ENCODE results near the gene PAIP1.
"Not testable (repeated sequence)": the region's sequence is repeated elsewhere in the genome, so short reads cannot be mapped to it uniquely, and the experiment has no call there.

The PAIP1 gene

DNA sequence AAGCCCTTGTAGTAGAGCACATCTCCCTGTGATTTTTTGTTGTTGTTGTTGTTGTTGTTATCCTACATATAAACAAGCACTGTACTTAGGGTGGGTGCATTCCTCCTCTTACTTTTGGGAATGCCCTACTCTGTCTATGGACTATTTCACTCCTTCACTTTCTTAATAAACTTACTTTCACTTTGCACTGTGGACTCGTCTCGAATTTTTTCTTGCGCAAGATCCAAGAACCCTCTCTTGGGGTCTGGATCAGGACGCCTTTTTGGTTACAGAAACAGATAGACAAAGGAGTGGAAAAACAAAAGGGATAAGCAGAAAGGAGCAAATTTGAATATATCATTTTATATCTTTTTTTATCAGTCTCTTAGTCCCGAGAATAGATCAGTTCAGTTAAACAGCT, 14.4 kb upstream of the PAIP1 start:
- DNase-seq (ENCODE audit: low read depth), result no peak

DNA sequence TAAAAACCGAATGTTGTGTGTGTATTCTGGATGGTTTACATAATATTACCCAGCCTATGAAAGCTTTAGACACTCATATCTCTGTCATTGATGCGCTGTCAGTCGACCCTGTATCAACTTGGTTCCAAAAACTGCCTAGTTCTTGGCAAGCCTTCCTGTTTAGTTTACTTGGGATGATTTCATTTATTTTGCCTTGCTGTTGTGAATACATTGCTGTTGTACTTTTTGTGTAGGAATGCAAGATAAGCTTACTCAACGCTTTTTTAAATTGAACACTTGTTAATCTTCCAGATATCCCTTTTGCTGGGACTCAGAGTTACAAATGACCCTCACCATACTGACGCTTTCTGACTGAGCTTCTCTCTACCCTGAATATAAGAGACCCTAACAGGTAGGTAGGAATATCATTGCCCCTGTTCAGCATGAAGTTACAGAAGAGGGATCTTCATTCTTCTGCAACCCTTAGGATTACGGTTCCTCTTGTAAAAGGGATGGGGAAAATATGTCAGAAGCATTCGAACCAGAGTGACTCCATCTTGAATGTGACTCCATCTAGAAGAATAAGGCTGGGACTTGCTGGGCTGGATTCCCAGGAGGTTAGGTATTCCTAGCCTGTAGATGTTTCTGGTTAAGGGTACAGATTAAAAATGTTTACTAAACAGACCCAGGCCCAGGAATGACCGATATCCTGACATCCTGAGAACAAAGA, 13.7 kb upstream of the PAIP1 start:
- DNase-seq (ENCODE audit: low read depth), result no peak

DNA sequence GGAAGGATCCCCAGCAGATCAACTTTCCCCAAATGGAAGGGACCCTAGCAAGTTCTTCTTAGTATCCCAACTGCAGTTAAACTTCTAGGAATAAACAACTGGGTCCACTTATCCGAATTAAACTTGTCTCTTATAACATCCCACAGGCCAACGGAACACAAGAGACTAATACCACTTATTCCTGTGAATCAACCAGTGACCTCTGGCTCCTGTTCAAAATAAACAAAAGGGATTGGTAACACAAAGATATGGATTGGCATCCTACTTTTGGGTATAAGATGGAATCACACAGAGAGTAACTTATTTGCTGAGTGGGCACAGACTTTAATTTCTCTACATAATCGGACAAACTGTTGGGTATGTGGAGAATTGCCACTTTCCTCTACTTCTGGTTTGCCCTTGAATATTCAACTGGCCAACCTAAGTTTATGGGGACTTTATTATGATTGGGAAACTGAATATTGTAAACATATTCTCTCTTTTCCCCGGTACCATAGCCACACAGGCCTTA, 12.4 kb upstream of the PAIP1 start:
- no peak for DNase-seq (ENCODE audit: low read depth)

DNA sequence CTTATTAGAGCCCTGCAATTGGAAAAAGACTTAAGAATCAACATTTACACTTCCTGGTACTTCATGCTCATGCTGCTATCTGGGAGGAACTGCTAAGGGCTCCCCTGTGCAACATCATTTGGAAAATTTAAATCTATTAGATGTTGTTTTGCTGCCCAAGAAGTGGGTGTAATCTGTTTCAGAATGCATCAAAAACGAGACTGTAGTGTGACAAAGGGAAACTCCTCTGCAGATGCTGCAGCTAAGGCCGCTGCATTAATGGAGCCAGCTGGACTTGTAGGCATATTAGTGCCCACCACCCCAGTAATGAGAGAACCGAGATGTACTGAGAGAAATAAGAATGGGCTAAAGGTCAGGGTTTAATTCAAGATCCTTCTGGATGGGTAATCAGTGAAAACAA, 11.1 kb upstream of the PAIP1 start:
- no peak for DNase-seq (ENCODE audit: low read depth)

DNA sequence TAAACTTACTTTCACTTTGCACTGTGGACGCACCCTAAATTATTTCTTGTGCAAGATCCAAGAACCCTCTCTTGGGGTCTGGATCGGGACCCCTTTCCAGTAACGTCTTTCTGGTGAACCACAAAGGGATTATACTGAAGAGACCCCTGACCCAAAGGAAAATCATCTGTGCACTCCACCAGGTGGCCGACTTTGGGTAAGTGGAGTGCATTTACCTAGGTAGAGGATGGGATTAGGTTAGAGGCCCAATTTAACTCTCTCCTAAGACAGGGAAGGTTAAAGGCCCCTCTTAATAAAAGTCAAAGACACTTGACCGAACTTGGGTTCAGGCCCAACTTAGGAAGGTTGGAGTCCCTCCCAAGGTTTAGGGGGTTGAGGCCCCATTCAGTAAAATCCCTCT, 8.2 kb upstream of the PAIP1 start:
- no peak for DNase-seq (ENCODE audit: low read depth)

DNA sequence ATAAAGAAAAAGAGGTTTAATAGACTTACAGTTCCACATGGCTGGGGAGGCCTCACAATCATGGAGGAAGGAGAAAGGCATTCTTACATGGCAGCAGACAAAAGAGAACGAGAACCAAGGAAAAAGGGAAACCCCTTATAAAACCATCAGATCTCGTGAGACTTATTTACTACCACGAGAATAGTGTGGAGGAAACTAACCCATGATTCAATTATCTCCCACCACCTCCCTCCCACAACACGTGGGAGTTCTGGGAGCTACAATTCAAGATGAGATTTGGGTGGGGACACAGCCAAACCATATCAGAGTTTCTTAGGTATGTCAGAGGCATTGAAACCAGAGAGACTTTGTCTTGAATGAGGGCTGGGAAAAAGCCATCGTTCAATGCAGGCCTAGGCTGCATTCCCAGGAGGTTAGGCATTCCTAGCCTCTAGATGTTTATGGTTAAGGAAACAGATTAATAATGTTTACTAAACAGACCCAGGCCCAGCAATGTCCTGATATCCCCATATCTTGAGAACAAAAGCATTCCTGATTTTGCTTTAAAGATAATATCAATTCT, 7.5 kb upstream of the PAIP1 start:
- no peak for DNase-seq (ENCODE audit: low read depth)

DNA sequence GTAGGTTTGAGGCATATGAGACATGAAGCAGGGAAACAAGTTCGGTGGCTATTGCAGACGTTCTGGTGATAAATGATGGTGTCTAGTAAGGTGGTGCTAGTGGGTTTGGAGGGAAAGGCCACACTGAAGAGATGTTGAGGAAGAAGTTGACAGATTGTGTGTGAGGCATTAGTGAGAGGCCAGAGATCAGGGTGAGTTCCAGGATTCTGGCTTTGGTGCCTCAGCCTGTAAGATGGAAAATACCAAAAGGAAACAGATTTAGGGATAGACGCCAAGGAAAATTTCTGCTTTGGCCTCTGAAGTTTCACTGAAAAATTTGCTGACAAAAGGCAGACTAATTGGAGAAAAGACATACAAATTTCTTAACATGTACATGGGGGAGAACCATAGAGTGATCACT, 6.4 kb upstream of the PAIP1 start:
- no peak for DNase-seq (ENCODE audit: low read depth)

DNA sequence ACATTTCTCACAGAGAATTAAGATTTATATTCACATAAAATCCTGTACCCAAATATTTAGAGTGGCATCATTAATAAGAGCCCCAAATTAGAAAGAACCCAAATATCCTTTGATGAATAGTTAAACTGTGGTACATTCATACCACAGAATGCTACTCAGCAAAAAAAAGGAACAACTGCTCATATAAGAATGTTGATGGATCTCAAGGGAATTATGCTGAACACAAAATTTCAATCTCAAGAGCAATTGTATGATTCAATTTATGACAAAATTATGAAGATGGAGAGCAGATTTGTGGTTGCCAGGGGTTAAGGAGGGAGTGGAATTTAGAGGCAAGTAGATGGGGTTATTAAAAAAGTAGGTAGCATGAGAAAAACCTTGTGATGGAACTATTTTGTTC, 4.5 kb upstream of the PAIP1 start:
- no peak for DNase-seq (ENCODE audit: low read depth)

DNA sequence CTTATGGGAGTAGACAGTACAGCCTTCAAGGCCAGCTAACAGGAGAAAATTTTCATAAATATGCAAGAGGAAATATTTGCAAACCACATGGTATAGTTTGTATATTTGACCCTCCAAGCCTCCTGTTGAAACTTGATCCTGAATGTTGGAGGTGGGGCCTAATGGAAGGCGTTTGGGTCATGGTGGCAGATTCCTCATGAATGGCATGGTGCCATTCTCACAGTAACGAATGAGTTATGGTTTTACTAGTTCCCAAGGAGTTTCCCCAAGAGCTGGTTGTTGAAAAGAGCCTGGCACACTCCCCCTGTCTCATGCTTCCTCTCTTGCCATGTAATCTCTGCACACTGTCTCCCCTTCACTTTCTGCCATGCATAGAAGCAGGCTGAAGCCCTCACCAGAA, 3.3 kb upstream of the PAIP1 start:
- DNase-seq (ENCODE audit: low read depth), result peak; percentile 73

DNA sequence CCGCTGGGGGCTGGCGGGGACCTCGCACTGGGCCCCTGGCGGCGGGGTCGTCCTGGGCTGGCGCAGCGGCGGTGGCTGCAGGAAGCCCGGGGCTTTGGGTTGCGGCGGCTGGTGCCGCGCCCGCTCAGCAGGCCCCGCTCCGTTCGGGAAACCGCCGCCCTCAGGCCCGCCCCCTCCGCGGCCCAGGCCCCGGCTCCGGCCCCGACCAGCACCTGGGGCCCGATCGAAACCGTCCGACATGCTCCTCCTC, 345 bp downstream of the PAIP1 start:
- not testable (repeated sequence) for DNase-seq (ENCODE audit: low read depth)

DNA sequence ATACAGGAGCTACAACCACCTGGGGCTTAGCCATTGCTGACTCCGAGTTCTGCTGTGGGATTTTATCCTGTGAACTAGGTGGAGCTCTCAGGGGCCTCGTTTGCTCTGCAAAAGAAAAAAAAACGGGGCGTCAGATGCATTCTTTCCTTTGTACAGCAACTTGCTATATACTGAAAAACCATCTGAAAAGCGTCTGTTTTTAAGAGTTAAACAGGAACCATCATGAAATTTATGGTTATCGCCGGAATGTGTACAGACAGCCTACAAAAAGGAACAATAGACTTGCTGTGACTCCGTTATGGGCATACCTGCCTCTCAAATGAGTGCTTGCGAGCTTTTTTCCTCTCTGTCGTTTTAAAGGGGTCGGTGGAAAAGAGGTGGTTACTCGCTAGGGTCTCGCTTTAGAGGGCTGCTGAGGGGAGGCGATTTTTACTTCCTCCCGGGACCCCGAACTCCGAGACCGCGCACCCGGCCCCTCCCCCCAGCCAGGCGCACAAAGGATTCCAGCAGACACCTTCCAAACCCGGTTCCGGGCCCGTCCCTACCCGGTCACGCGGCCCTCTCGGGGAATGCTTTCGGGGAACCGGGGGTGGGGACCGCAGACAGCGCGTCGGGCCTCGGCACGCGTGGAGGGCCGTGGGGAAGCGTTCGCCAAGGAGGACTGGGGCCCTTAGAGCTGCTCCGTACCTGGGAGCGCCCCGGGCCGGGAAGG, 826 bp downstream of the PAIP1 start:
- peak; percentile 42 for DNase-seq (ENCODE audit: low read depth)

DNA sequence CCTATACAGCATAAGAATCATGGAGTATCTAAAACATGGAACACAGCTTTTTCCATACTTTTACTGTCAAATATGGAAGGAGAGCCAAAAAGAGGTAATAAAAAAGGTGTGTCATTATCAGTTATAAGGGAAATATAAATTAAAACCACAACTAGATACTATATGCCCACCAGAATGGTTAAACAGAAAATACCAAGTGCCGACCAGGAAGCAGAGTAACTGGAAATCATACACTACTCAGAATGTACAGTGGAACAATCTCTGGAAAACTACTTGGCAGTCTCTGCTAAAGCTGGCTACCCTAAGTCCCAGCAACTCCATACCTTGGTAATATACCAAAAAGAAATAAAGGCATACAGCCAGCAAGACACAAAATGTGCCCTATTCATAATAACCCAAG, 2.4 kb downstream of the PAIP1 start:
- DNase-seq (ENCODE audit: low read depth), result no peak

DNA sequence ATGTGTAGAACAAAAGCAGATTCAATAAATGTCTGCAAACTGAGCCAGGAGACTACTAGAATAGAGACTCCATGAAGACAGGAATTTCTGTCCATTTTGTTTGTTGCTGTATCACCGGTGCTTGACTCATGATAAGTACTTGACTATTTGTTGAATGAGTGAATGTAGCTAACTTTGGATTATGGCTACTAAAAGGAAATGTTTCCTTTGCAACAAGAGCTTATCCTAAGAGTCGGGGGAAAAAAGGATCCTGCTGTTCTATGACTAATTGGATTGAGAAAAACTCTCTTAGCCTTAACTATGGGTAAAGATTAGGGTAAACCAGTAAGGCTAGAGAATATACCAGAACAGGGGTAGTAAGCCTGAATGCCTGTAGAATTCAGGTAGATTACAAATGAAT, 3.5 kb downstream of the PAIP1 start:
- DNase-seq (ENCODE audit: low read depth), result peak; percentile 63

DNA sequence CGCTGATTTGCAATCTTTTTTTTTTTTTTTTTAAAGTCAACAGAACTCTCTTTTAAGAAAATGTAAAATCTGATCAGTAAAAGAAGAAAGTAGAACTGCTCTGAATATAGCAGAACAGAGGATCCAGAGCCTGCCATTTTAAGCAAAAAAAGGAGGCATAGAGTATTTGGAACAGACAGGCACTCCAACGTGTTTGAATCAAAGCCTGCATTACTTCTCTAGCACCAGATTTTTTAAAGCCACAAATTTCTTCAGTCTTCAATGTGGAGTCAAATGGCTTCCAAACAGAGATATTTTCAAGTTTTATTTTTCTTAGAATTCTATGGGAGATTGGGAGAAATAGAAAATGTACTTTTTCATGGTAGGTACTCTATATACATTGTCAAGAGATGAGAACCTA, 5.1 kb downstream of the PAIP1 start:
- no peak for DNase-seq (ENCODE audit: low read depth)

DNA sequence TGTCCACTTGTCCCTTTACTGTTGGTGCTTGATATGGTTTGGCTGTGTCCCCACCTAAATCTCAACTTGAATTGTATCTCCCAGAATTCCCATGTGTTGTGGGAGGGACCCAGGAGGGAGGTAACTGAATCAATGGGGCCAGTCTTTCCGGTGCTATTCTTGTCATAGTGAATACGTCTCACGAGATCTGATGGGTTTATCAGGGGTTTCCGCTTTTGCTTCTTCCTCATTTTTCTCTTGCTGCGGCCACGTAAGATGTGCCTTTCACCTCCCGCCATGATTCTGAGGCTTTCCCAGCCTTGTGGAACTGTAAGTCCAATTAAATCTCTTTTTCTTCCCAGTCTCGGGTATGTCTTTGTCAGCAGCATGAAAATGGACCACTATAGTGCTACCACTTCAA, 7.6 kb downstream of the PAIP1 start:
- not testable (repeated sequence) for DNase-seq (ENCODE audit: low read depth)

DNA sequence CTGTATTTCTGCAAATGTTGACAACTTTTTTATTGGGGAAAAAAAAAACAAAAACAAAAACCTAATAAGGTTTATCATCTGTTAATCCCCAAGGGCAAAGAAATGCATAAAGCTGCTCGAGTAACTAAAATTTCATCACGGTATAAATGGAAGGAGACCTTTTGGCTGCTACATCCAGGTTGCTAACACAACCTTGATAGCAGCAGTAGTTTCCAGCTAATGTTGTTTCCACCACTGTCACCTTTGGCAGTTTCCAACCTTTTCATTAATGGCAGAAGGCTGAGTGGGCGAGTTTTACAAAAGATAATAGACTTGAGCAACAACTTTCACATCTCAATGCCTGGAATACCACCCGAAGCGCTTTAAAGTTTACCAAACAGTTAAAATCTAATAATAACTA, 8.5 kb downstream of the PAIP1 start:
- DNase-seq (ENCODE audit: low read depth), result no peak

DNA sequence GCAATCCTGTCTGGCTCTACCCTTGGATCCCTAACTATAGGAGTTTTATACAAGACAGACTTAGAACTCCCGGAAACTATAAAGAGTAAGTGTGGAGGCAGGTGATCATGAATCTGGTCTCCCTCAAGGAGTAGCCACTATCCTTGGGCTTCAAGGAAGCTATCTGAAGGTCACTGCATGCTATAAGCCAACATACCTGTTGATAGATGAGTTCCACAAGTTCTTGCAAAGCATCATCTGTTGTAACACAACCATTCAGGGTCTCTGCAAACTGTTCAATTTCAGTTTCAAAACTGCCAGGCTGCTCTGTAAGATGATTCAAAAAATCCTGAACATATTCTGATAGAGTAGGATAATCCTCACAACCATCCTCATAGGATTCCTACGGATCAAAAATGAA, 9.3 kb downstream of the PAIP1 start:
- no peak for DNase-seq (ENCODE audit: low read depth)

DNA sequence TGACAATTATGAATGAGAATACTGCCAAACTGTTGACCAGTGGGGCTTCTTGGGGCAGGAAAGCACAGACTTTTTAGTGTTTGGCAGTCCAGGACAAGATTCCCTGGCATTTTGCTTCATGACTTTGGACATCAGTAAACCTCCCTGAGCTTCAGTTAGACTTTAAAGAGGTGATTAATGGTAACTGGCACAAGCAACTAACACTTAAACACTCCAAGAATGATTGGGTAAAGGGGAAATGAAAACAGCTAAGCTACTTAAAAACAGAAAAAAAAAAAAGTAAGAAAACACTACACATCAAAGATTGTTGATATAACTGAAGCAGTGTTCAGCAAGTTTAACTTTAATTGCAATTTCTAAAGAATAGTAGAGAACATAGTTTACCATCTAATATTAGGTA, 13.4 kb downstream of the PAIP1 start:
- peak; percentile 16 for DNase-seq (ENCODE audit: low read depth)

DNA sequence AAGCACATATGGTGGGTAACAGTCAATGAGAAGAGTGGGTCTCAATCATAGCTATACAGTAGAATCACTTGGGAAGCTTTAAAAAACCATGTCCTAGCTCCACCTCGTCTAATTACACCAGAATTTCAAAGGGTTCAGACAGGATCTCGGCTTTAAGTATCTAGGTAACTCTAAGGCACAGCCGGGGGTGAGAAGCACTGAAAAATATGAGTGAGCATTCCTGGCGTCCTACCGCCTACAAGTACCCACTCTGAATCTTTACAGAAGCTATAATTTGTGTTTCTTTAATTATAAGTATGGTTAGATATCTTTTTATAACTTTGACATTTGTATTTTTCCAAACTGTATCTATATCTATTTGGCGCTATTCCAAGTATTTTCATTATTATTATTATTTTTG, 16.1 kb downstream of the PAIP1 start:
- no peak for DNase-seq (ENCODE audit: low read depth)

DNA sequence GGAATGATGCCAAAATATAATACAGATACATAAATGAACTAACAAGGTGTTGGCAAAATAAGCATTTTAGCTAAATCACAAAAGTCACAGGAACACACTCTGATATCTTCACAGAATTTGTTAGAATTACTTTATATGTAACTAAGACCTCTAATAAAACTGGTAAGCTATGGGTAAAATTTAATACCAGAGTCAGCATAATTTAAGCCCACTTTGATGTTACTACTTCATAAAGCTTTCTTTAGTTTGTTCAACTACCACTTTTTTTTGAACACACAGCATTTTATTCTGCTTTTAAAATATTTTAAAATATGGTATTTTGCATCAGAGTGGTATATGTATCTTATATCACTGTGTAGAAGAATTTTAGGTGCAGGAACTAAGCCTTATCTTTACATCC, 19.9 kb downstream of the PAIP1 start:
- no peak for DNase-seq (ENCODE audit: low read depth)

DNA sequence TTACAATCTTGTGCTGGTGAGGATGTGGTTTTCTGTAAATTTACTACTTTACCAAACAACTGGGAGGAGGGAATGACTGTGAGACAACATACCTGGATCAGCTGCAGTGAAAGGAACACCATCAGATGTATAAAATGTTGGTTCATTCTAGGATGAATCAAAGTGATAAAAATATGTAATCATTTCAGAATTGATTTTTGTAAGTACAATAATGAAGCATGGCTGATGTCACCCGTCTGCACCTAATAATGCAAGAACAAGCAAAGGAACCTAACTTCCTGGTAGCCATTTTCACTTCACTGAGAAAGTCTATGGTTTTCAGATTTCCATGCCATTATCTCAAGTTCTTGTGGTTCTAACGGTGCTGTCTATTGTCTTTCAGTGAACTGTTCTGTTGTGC, 23.2 kb downstream of the PAIP1 start:
- DNase-seq (ENCODE audit: low read depth), result no peak

DNA sequence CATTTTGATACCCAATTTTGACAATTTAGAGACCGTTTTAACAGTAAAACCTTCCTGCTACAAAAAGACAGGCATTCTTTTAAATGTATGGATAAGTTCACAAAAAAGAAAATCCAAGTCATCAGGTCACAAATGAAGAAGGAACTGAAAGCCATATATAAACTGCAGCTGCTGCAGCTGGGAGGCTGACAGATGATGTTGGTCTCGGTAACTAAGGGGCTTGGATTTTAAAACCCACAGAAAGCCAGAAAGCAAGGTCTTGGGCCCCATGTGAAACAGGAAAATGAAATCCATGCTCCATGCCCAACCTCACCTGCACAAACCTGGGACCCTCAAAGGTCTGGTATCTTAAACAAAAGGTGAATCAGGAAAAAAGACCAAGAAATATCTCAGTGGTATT, 26.2 kb downstream of the PAIP1 start:
- no peak for DNase-seq (ENCODE audit: low read depth)

DNA sequence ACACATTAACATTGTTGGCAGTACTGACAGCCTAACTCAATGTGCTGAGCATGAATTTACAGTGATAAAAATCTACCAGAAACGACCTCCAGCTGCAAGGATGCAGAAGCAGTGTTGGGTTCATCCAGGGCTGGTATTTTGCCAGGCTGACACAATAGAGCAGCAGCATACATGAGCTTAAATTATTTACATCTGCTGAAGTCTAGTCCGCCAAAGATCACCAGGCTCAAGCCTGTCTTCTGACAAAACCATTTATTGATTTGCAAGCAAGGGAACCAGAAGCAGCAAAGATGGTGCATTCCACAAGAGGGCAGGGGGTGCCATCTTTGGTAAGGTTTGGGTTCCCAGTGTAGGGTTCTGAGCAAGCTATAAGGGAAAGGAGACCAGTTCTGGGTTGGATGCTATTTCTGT, 33.2 kb downstream of the PAIP1 start:
- DNase-seq (ENCODE audit: low read depth), result peak; percentile 3

DNA sequence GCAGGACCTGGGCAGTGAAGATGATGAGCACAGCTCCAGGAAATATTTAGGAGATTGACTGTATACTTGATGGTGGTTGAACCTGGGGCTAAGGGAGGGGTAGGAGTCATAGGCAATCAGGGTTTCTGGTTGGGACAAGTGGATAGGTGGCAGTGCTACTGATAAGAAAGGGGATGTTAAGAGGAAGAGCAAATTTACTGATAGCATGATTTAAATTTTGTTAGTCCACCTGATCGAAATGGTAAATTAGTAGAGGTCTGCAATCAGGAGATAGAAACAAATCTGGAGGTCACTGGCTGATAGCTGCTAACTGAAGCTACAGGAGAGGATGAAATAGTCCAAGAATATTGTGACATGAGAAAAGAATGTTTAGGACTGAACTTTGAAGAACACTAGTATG, 36.3 kb downstream of the PAIP1 start:
- DNase-seq (ENCODE audit: low read depth), result no peak

All from iris pigment epithelial cell (primary cell).